ENCODE measurements around the gene BLMH. TPM values are rescaled to one million over a fixed set of nuclear protein-coding genes. Genes with fewer than 3 reads are reported as not detected.
A peak's percentile ranks its signal among the peaks of the same experiment; 100 is the strongest.

The BLMH gene
- total RNA-seq, 1 donor = 39.8 TPM

DNA sequence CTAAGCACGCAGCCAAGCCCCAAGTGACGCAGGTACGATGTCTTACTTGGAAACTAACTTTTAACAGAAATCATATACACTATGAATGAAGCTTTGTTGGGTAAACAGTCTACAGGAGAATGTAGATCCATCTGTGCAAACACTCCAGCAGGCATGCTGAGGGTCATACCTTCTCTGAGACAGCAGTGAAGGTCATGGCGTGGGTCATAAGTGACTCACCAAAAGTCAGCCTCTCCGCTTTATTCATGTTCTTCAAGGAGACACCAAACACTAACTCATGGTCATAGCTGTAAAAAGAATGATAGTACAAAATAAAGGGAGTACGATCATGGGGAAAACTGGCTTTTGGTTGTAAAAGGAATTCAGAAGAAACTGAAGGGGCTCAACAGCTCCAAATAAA lies 20.6 kb downstream of the BLMH start:
- no peak overlapping the region for H3K4me3 ChIP-seq (ENCODE audit: insufficient read depth, low read length)
- no peaks in the 10 kb centered on the region for H3K27me3 ChIP-seq (ENCODE audit: insufficient read depth, low read length)
- no peak overlapping the region for H2AFZ ChIP-seq (ENCODE audit: low read length)
- H3K9me3 ChIP-seq (ENCODE audit: low read depth, low read length) = no peaks in the 10 kb centered on the region
- no peak overlapping the region for H3K4me2 ChIP-seq (ENCODE audit: insufficient read depth, low read length)
- no peaks in the 10 kb centered on the region for H3K79me2 ChIP-seq (ENCODE audit: insufficient read depth, low read length)
- DNase-seq (ENCODE audit: insufficient read length, low spot score, missing footprints) = no peak
- TF ChIP-seq, protein P1, sequence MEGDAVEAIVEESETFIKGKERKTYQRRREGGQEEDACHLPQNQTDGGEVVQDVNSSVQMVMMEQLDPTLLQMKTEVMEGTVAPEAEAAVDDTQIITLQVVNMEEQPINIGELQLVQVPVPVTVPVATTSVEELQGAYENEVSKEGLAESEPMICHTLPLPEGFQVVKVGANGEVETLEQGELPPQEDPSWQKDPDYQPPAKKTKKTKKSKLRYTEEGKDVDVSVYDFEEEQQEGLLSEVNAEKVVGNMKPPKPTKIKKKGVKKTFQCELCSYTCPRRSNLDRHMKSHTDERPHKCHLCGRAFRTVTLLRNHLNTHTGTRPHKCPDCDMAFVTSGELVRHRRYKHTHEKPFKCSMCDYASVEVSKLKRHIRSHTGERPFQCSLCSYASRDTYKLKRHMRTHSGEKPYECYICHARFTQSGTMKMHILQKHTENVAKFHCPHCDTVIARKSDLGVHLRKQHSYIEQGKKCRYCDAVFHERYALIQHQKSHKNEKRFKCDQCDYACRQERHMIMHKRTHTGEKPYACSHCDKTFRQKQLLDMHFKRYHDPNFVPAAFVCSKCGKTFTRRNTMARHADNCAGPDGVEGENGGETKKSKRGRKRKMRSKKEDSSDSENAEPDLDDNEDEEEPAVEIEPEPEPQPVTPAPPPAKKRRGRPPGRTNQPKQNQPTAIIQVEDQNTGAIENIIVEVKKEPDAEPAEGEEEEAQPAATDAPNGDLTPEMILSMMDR (IDR thresholded peaks at IDR 0.05; ENCODE audit: extremely low read depth, low read depth, low read length) = no peak
- H3K4me1 ChIP-seq (ENCODE audit: insufficient read depth, low read length) = peaks cover 20% of the 10 kb centered on the region
- no peaks in the 10 kb centered on the region for H4K20me1 ChIP-seq (ENCODE audit: insufficient read depth, low read length)
- peak overlapping the region; percentile 1 for H3K27ac ChIP-seq (ENCODE audit: low read depth, low read length)
- peaks cover 36% of the 10 kb centered on the region for H3K36me3 ChIP-seq (ENCODE audit: insufficient read depth, low read length)

DNA sequence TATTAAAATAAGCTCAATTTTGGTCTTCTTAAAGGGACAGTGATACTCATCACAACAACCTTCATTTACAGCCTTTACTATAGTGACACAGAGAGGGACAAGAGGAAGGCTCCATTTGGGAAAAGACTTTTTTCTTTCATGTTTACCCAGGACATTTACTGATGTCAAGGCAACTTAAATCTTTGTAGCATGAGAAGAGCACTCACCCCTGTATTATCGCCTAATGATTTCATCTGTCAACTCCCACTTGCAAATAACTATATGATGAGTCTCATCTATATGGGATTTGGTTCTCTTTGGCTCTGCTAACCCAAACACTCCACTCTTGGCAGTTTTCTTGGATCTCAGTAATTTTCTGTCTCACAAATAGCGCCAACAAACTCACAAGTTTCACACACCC lies 24.1 kb downstream of the BLMH start:
- peak; percentile 81 for DNase-seq (ENCODE audit: insufficient read length, low spot score, missing footprints)
- peaks cover 38% of the 10 kb centered on the region for H3K4me1 ChIP-seq (ENCODE audit: insufficient read depth, low read length)

DNA sequence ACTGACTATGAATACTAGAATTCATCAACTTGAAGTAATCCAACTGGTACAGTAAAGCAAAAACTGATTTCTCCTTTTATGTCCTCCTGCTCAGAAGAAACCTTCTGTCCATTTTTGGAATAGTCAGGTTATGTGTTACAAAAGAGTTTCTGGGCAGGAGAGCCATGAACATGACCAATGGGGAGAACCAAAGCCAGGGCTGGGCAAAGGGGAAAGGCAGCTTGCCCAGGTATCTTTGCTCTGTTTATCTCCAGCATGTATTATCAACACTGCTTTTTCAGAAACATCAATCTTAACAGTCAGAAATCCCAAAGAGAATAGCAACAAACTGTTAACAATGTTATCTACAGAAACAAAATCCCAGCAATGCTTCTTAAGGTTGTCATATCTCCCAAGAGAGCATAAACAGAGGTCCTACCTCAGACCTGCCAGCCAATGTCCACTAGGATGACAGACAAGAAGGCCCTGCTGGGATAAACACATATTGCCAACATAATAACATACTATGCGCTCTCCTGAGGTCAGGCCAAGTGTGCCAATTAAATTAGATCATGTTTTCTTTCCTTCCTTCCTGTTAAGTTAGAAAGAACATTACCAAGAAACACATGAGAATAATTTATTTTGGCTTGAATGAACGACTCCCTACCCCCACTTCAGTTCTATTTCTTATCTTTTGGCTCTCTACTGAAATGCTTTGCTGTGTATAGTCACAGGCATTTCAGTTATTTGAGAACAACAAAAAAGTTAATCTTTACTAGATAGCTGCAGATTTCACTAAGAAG lies 28.0 kb downstream of the BLMH start:
- peak overlapping the region; percentile 81 for H3K27ac ChIP-seq (ENCODE audit: low read depth, low read length)
- peak; percentile 83 for DNase-seq (ENCODE audit: insufficient read length, low spot score, missing footprints)
- H3K9me3 ChIP-seq (ENCODE audit: low read depth, low read length) = no peaks in the 10 kb centered on the region

More for the DNA sequence above, 24.1 kb downstream of the BLMH start:
- Histone ChIP-seq H3K4me2 (ENCODE audit: insufficient read depth, low read length) (peak overlapping the region; percentile 12), H3K79me2 (ENCODE audit: insufficient read depth, low read length) (no peaks in the 10 kb centered on the region), H4K20me1 (ENCODE audit: insufficient read depth, low read length) (no peaks in the 10 kb centered on the region), H3K4me3 (ENCODE audit: insufficient read depth, low read length) (no peak overlapping the region), H3K27ac (ENCODE audit: low read depth, low read length) (peak overlapping the region; percentile 80), H3K9me3 (ENCODE audit: low read depth, low read length) (no peaks in the 10 kb centered on the region), H2AFZ (ENCODE audit: low read length) (no peak overlapping the region), H3K27me3 (ENCODE audit: insufficient read depth, low read length) (no peaks in the 10 kb centered on the region), H3K36me3 (ENCODE audit: insufficient read depth, low read length) (peaks cover 44% of the 10 kb centered on the region)
- TF ChIP-seq, protein P1 (IDR thresholded peaks at IDR 0.05; ENCODE audit: extremely low read depth, low read depth, low read length) = no peak

More for the DNA sequence above, 28.0 kb downstream of the BLMH start:
- no peaks in the 10 kb centered on the region for H3K27me3 ChIP-seq (ENCODE audit: insufficient read depth, low read length)
- H3K4me2 ChIP-seq (ENCODE audit: insufficient read depth, low read length) = peak overlapping the region; percentile 35
- H4K20me1 ChIP-seq (ENCODE audit: insufficient read depth, low read length) = no peaks in the 10 kb centered on the region
- TF ChIP-seq, protein P1 (IDR thresholded peaks at IDR 0.05; ENCODE audit: extremely low read depth, low read depth, low read length) = no peak
- H3K4me3 ChIP-seq (ENCODE audit: insufficient read depth, low read length) = peak overlapping the region; percentile 4
- H2AFZ ChIP-seq (ENCODE audit: low read length) = no peak overlapping the region
- H3K36me3 ChIP-seq (ENCODE audit: insufficient read depth, low read length) = peaks cover 39% of the 10 kb centered on the region
- H3K4me1 ChIP-seq (ENCODE audit: insufficient read depth, low read length) = peaks cover 29% of the 10 kb centered on the region
- H3K79me2 ChIP-seq (ENCODE audit: insufficient read depth, low read length) = no peaks in the 10 kb centered on the region

Data from osteoblast (primary cell).